GM19438 (cell line): ENCODE measurements around the gene NAIF1.
"Not testable (repeated sequence)": the region's sequence is repeated elsewhere in the genome, so short reads cannot be mapped to it uniquely, and the experiment has no call there.

Experiments used
- ATAC-seq: cut with Tn5 transposase; IDR thresholded peaks from one replicate; pipeline ENCODE4 v1.9.1; 2021; ENCODE audit warnings: low read depth; ENCODE audit not compliant: unreplicated experiment

Gene NAIF1

DNA sequence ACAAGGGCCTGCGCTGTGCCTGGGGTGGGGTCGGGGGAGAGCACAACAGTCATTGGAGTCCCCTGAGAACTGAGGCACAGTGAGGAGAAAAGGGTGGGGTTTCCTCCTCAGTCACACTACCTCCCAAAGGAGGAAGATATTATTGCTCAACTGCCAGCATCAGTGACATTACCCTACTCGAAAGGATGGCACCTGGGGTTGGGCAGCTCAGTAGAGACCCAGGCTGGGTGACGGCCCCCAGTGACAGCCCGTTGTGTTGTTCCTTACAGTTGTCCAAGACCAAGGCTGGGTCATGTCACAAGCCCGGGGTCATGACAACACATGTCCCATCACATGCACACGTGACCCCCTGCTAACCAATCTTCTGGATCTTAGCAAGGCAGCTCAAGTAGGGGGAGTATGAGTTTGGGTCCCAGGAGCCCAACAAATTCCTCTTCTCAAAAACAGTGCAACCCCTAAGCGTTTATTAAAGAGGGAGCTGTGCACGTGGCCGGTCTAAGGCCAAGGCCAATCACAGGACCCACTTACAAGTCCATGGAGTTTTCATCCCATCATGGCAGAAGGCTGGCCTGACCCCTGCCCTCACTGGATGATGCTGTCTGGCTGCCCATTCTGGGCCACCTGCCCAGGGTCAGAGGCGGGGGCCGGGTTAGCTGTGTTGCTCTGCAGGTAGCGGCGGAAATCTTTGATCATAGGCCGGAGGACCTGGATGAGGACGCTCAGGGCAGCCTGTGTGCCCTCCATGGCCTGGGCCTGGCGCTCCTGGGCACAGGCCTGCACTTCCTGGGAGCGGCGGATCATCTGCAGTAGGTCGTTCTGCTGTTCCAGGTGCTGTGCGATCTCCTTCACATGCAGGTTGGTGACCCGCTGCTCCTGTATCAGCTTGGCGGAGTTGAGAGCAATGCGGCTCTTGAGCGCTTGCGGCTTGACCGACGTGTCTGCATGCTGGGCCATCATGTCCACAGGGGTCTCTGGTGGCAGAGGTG is 4.0 kb downstream of the NAIF1 start:
- no peak for ATAC-seq

DNA sequence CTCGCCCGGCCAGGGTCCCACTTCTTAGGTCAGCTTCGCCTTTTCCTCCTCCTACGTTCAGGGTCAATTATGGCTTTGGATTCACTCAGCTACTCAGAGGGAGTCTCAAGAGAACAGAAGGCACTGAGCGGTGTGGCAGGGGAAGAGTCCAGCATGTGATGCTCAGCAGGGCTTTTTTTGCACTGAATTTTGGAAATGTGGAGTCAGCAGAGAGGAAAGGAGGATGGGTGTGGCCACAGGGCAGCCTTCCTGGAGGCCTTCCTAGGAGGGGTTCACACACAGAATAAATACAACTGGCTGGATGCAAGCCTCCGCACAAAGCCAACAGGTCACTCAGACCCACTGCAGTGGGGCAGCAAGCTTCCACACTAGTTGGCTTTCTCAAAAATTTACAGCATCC is 4.8 kb downstream of the NAIF1 start:
- ATAC-seq, result no peak

DNA sequence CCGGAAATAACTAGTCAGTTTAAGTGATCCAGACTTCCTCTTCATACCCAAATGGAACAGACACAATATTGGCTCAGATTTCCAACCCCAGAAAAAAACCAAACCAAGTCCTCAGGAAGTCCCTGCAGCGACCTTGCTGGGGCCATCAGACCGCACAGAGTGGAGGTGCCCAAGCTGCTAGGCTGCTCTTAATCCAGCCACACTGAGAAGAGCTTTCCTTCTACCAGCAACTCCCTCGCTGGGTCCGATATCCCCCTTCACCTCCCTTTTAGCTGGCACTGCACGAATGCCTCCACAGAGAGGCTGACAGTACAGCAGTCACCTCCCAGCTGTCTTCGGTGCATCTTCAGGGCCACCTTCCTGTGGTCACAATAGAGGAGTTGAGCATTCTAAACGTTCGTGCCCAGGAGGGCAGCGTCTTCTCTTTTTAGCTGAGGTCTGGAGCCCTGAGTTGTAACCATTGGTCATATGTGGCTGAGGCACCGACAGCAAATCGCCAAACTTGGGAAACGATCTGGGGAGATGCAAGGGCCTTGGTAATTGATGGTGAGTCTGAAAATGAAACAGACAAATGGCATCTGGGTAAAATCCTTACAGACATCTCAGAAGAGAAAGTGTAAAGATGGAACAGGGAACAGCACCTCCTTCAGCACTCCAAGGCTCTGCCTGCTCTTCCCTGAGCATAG is 5.7 kb downstream of the NAIF1 start:
- no peak for ATAC-seq

DNA sequence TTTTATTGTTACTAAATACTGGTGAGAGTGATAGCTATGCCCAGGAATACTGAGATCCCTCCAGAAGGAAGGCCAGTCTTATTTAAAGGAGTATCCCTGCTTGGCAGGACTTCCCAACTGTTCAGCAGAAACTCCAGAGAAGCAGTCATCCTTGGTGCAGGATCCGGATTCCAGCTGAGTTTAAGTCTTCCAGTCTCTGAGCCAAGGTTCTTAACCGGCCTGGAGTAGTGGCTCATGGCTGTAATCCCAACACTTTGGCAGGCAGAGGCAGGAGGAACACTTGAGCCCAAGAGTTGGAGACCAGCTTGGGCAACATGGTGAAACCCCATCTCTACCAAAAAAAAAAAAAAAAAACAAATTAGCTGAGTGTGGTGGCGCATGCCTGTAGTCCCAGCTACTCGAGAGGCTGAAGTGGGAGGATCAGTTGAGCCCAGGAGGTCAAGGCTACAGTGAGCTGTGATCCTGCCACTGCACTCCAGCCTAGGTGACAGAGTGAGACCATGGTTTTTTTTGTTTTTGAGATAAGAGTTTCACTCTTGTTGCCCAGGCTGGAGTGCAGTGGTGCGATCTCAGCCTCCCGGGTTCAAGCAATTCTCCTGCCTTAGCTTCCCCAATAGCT is 7.6 kb downstream of the NAIF1 start:
- no peak for ATAC-seq

DNA sequence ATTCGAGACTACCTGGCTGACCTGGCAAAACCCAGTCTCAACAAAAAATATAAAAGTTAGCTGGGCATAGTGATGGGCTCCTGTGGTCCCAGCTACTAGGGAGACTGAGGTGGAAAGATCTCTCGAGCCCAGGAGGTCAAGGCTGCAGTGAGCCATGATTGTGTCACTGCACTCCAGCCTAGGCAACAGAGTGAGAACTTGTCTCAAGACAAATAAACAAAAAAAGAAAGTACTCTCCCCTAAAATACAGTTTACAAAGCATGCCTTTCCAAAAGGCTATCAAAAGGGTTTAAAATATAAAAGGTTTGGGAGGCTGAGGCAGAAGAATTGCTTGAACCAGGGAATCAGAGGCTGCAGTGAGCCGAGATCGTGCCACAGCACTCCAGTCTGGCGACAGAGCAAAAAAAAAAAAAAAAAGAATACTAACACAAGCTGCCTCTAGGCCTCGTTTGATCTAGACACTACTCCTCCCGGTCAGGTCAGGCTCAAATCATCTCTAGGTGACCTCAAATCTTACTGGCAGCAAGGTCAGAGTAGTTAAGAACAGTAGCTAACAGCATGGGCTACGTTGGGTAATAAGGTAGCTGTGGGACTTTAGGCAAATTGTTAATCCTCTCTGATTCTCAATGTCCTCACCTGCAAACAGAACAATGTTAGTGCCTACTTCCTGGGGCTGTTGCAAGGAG is 9.3 kb downstream of the NAIF1 start:
- no peak for ATAC-seq

DNA sequence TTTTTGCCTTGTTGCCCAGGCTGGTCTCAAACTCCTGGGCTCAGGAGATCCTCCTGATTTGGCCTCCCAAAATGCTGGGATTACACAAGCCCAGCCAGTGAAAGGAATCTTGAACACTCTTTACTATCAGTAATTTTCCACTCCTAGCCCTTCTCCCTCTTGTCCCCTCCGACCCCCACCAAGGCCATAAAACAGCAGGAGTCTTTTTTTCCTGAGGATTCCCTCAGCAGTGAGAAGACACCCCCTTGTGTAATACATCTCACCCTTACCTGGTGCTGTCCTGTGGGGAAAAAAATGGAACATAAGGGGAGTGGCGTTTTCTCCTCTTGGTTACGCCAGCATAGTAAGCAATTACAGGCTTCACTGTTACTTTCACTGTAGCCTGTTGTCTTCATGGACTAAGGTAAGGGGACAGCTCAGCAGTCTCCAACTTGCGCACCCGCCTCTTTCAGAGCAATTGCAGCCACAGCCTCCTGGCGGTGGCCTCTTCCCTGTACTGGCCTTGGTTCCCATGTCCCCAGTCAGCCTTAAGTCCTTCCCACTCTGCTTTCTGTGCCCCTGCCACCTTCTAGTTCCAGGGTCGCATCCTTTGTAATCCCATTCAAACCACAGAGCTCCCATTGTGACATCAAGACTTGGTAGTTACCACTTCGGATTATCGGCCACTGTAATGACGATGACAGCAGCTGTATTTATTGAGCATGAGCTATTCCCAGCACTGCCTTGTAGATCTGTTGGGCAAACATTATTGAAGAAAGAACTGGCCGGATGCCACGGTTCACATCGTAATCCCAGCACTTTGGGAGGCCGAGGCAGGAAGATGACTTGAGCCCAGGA is 10.0 kb downstream of the NAIF1 start:
- ATAC-seq, result no peak

DNA sequence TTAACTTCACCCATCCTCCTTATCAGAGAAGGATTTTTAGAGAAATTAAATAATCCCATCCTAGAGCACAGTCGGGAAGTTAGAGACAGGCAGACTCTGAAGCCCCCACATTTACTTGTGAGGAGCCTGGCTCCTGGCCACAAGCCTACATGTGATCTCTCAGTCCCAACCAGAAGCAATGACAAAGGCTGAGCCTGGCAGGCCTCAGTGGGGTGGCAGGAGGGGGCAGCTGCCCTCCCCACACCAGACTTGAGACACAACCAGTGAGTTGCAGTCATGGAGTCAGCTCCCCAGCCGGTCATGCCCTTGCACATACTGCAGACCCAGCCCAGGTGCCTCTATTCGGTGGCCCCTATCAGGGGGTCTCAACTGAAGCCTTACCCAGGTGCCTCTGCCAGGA is 11.0 kb downstream of the NAIF1 start:
- no peak for ATAC-seq

DNA sequence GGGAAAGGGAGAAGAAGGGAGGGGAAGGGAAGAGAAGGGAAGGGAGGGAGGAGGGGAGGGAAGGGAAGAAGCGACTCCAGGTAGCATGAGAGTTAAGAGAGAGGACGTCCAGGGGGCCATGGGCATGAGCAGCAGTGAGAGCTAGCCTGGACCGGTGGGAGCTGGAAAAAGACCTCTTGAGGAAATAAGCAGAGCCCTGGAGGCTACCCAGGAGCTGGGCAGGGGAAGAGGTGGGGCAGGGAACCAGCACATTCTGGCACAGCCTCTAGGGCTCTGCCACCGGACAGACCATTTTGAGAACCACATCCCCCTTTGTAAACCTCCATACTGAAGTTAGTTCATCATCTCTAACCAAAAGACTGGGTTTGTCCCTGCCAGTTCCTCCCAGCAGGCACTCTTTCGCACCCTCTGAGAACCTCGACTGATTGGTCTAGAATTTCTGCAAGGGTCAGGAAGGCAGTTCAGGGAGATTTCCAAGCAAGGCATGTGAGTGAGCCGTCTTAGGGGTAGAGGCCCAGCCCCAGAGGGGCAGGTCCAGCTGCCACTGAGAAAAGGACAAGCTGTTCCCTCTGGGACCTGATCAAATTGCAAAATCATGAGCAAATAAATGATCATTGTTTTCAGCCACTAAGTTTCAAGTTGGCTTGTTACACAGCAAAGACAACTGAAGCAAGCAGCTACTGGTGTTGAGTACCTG is 11.6 kb downstream of the NAIF1 start:
- ATAC-seq, result no peak

DNA sequence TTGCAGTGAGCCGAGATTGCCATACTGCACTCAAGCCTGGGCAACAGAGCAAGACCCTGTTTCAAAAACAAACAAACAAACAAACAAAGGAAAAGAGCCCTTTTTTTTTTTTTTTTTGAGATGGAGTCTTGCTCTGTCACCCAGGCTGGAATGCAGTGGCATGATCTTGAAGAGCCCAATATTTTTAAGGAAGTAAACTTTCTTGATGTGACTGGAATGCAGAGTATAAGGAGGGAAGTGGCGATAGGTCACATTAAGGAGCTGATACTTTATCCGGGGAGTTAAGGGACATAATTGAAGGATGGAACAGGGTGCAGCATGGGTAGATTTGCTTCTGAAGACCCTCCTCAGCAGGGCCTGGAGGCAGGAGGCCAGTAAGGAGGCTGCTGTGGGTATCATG is 13.0 kb downstream of the NAIF1 start:
- no peak for ATAC-seq

DNA sequence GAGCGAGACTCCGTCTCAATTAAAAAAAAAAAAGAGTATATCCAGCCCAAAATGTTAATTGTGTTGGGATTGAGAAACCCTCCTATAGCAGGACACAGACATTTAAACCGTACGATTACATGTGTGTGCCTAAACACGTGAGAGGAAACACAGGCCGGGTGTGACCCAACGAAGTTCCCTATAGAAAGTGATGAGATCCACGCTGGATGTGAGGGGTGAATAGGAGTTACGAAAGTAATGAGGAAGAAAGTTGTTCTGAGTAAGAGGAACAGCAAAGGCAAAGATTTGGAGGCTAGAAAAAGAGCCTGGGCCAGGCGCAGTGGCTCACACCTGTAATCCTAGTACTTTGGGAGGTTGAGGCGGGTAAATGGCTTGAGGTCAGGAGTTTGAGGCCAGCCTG is 13.6 kb downstream of the NAIF1 start:
- ATAC-seq, result no peak

DNA sequence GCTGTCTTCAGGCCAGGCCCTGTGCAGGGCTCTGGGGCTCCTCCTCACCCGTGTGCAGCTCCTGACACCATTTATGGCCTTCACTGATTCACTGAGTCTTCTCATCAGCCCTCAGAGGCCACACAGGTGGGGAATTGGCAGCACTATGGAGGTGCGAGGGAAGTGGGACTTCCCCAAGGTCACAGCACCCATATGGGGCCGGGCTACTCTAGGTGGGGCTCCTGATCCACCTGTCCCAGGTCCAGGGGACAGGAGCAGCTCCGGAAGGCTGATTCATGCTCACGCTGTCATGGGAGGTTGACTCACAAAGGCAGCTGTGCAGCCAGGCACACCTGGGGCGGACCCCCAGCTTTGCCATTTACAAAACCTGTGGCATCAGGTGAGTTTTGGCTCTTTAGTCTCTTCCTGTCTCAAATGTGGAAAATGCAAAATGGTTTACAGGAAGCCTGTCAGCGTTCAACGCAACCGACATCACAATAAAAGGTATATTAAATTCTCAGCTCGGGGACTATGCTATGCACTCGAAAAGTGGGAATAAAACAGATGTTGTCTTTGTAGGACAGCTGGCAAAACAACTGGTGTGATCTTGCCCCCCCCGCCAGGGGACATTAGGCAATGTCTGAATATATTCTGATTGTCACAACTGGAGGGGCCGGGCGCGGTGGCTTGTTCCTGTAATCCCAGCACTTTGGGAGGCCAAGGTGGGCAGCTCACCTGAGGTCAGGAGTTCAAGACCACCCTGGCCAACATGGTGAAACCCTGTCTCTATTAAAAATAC is 15.0 kb downstream of the NAIF1 start:
- no peak for ATAC-seq

DNA sequence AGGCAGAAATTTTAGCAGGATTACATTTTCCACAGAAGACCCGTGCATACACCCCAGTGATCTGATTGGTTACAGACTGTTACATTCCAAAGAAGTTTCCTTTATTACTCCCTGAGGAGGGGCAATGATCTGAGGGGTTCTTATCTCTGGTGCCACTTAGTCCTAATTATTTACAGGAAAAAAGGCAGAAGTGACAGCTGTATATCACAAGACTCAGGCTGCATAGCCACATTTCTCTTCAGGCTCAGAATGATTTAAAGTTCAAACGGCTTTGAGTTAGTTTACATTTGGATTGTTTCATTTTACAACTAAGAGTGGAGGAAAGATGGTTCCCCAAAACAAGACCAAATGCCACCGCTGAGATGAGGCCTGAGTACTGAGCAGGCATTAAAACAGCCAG is 17.3 kb downstream of the NAIF1 start:
- ATAC-seq, result no peak

DNA sequence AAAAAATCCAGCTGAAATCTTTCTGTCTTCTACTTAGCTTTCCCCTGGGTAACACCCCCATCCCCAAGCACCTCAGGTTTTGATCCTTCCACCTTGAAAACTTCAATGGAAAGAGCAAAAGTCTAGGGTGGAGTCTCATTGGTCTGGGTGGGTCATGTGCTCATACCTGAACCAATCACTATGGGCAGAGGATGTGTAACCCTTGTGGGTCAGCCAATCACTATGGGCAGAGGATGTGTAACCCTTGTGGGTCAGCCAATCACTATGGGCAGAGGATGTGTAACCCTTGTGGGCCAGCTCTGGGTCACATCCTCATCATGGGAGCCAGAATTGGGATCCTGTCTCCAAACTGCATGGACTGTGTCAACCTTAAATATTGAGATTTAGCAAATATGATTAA is 18.5 kb downstream of the NAIF1 start:
- no peak for ATAC-seq

DNA sequence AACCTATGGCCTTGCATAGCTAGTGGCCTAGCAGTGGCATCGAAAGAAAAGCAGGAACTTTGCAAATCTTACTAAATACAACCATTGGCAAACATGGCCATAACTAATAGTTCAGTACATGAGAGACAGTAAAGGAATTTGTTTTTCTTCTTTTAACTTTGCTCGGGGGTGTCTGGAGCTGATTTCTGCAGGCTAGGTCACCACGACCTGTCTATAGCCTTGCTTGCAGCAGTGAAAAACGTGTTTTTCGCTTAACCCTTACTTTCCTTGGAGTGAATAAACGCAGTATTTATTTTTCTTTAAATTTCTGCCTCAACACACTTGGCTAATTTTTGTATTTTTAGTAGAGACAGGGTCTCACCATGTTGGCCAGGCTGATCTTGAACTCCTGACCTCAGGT is 19.9 kb downstream of the NAIF1 start:
- no peak for ATAC-seq

DNA sequence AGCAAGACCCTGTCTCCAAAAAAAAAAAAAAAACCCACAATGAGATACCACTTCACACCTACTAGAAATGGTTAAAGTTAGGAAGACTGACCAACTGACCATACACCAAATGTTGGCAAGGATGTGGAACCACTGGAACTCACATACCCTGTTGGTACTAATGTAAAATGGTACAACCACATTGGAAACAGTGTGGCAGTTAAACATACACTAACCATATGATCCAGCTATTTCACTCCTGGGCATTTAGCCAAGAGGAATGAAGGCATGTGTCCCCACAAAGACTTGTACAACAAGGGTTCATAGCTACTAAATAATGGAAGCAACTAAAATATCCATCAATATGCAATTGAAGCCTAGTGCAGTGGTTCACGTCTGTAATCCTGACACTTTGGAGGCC is 21.3 kb downstream of the NAIF1 start:
- ATAC-seq, result no peak

DNA sequence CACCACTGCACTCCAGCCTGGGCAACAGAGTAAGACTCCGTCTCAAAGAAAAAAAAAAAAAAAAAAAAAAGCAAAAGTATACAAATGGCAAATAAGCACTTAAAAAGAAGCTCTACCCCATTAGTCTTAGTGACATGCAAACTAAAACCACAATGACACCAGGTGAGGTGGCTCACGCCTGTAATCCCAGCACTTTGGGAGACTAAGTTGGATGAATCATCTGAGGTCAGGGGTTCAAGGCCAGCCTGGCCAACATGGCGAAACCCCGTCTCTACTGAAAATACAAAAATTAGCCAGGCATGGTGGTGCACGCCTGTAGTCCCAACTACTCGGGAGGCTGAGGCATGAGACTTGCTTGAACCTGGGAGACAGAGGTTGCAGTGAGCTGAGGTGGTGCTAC is 21.7 kb downstream of the NAIF1 start:
- not testable (repeated sequence) for ATAC-seq

DNA sequence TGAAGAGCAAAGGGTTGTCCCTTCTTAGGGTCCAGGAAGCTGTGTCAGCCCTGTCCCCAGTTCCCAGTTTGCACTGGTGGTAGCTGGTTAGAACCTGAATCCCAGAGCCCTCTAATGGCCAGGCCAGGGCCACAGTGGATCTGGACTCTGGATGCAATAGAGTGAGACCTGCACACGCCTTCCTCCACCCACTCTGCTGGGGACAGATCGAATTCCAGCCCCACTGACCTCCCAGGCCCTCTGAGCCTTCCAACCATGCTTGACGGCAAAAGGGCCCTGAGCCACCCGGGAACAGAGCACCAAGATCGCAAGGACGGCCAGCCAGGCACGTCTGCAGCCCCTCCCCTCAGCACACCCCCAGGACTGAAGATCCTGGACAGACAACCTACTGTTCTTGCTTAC is 23.7 kb downstream of the NAIF1 start:
- no peak for ATAC-seq

DNA sequence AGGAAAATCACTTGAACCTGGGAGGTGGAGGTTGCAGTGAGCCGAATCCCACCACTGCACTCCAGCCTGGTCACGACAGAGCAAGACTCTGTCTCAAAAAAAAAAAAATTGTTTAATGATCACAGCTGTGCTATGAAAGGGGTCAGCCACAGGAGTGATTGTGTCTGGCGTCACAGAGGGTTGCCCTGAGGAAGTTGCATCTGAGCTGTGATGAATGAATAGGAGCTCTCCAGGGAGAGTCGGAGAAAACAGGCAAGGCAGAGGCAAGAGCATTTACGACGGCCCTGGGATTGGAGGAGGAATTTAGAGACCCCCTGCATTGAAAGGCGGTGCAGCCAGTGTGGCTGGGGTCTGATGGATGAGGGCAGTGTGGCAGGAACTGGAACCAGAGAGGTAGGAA is 25.1 kb downstream of the NAIF1 start:
- no peak for ATAC-seq

DNA sequence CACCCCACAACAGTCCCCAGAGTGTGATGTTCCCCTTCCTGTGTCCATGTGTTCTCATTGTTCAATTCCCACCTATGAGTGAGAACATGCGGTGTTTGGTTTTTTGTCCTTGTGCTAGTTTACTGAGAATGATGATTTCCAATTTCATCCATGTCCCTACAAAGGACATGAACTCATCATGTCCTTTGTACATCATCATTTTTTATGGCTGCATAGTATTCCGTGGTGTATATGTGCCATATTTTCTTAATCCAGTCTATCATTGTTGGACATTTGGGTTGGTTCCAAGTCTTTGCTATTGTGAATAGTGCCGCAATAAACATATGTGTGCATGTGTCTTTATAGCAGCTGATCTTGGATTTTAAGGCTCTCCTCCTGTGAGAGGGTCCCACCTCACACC is 26.3 kb downstream of the NAIF1 start:
- ATAC-seq, result not testable (repeated sequence)
